Activated T-cell treated with anti-CD3 and anti-CD28 coated beads, Interleukin-2, amount 50 U/mL, for 24 hours (primary cell): ENCODE measurements around the gene RIN3.

Experiments
- DNase-seq: peaks from one replicate; pipeline ENCODE4 v3.0.0-alpha.2; 2020
- H3K27ac Mint-ChIP-seq: 2 replicates; pipeline ENCODE4 v1.8.0; 2020; ENCODE audit warnings: mild to moderate bottlenecking, mixed read lengths
- H3K27me3 Mint-ChIP-seq: 2 replicates; pipeline ENCODE4 v1.8.0; 2020; ENCODE audit warnings: mixed read lengths
- H3K36me3 Mint-ChIP-seq: 2 replicates; pipeline ENCODE4 v1.8.0; 2020; ENCODE audit warnings: low read depth, mixed read lengths
- H3K4me1 Mint-ChIP-seq: 2 replicates; pipeline ENCODE4 v1.8.0; 2020; ENCODE audit warnings: low read depth, mixed read lengths
- H3K4me3 Mint-ChIP-seq: 2 replicates; pipeline ENCODE4 v1.8.0; 2020; ENCODE audit warnings: mild to moderate bottlenecking, moderate library complexity, mixed read lengths
- H3K9me3 Mint-ChIP-seq: 2 replicates; pipeline ENCODE4 v1.8.0; 2020; ENCODE audit warnings: mixed read lengths

The RIN3 gene

GRCh38 chr14:92560106-92560865 is 46.7 kb downstream of the RIN3 start:
- no peak for DNase-seq
- Mint-ChIP-seq H3K27me3 (no peaks in the 10 kb centered on the region), H3K4me1 (peaks cover 88% of the 10 kb centered on the region), H3K9me3 (no peaks in the 10 kb centered on the region), H3K27ac (peak overlapping the region; percentile 71), H3K36me3 (peaks cover 65% of the 10 kb centered on the region), H3K4me3 (no peak overlapping the region)

- peaks cover 73% of the 10 kb centered on the region for H3K4me1 Mint-ChIP-seq
- peaks cover 73% of the 10 kb centered on the region for H3K36me3 Mint-ChIP-seq
- no peak overlapping the region for H3K4me3 Mint-ChIP-seq
- no peaks in the 10 kb centered on the region for H3K27me3 Mint-ChIP-seq
- peaks cover 6% of the 10 kb centered on the region for H3K9me3 Mint-ChIP-seq
- DNase-seq, result no peak
- H3K27ac Mint-ChIP-seq, result no peak overlapping the region
Observed at GRCh38 chr14:92561906-92562479, 48.4 kb downstream of the RIN3 start.

GRCh38 chr14:92563359-92563758 is 49.8 kb downstream of the RIN3 start:
- no peak for DNase-seq
- no peak overlapping the region for H3K4me3 Mint-ChIP-seq

DNA sequence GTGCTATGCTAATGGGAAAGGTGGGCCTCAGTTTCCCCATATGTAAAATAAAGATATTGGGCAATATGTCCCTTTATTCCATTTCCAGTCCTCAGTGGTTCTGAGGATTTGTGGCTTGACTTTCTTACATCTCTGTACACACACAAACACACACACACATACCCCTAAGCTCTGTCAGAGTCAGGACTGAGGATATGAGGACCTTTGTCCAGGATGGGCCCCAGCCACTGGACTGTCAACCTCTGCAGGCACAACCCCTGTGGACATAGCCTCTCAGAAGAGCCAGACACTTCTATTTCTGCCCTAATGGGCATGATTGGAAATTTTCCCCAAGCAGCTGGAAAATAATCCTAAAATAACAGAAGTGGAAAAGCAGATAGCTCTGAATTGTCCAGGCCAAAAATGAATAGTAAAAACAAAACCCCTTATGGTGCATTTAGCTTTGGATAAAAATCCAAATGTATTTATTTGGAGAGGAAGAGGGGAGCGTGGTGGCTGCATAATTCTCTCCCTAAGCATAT is 50.2 kb downstream of the RIN3 start:
- H3K4me3 Mint-ChIP-seq, result no peak overlapping the region
- H3K27me3 Mint-ChIP-seq, result no peaks in the 10 kb centered on the region
- H3K4me1 Mint-ChIP-seq, result peaks cover 67% of the 10 kb centered on the region
- H3K36me3 Mint-ChIP-seq, result peaks cover 71% of the 10 kb centered on the region
- DNase-seq, result no peak
- H3K9me3 Mint-ChIP-seq, result peaks cover 15% of the 10 kb centered on the region
- peak overlapping the region; percentile 60 for H3K27ac Mint-ChIP-seq

More at GRCh38 chr14:92563359-92563758, 49.8 kb downstream of the RIN3 start:
- H3K27ac Mint-ChIP-seq, result peak overlapping the region; percentile 60
- peaks cover 65% of the 10 kb centered on the region for H3K4me1 Mint-ChIP-seq
- no peaks in the 10 kb centered on the region for H3K27me3 Mint-ChIP-seq
- H3K9me3 Mint-ChIP-seq, result peaks cover 15% of the 10 kb centered on the region
- H3K36me3 Mint-ChIP-seq, result peaks cover 72% of the 10 kb centered on the region

GRCh38 chr14:92564344-92565039 is 50.9 kb downstream of the RIN3 start:
- peaks cover 15% of the 10 kb centered on the region for H3K9me3 Mint-ChIP-seq
- DNase-seq, result no peak
- H3K4me3 Mint-ChIP-seq, result no peak overlapping the region
- peaks cover 69% of the 10 kb centered on the region for H3K4me1 Mint-ChIP-seq
- H3K36me3 Mint-ChIP-seq, result peaks cover 70% of the 10 kb centered on the region
- H3K27ac Mint-ChIP-seq, result no peak overlapping the region
- H3K27me3 Mint-ChIP-seq, result no peaks in the 10 kb centered on the region

- H3K27me3 Mint-ChIP-seq, result no peaks in the 10 kb centered on the region
- no peak for DNase-seq
- peaks cover 68% of the 10 kb centered on the region for H3K36me3 Mint-ChIP-seq
- H3K9me3 Mint-ChIP-seq, result peaks cover 15% of the 10 kb centered on the region
- H3K27ac Mint-ChIP-seq, result no peak overlapping the region
- H3K4me1 Mint-ChIP-seq, result peaks cover 68% of the 10 kb centered on the region
- H3K4me3 Mint-ChIP-seq, result no peak overlapping the region
Observed at GRCh38 chr14:92565040-92565717, 51.6 kb downstream of the RIN3 start.

GRCh38 chr14:92565718-92566115 is 52.1 kb downstream of the RIN3 start:
- Mint-ChIP-seq H3K36me3 (peaks cover 65% of the 10 kb centered on the region), H3K4me1 (peaks cover 69% of the 10 kb centered on the region), H3K27ac (no peak overlapping the region)

GRCh38 chr14:92567173-92567725 is 53.7 kb downstream of the RIN3 start:
- Mint-ChIP-seq H3K27ac (no peak overlapping the region), H3K4me1 (peaks cover 62% of the 10 kb centered on the region), H3K36me3 (peaks cover 57% of the 10 kb centered on the region), H3K9me3 (peaks cover 15% of the 10 kb centered on the region), H3K27me3 (no peaks in the 10 kb centered on the region), H3K4me3 (no peak overlapping the region)
- DNase-seq, result no peak

More at GRCh38 chr14:92565718-92566115, 52.1 kb downstream of the RIN3 start:
- no peak for DNase-seq
- no peak overlapping the region for H3K4me3 Mint-ChIP-seq
- H3K27me3 Mint-ChIP-seq, result no peaks in the 10 kb centered on the region
- H3K9me3 Mint-ChIP-seq, result peaks cover 15% of the 10 kb centered on the region

DNA sequence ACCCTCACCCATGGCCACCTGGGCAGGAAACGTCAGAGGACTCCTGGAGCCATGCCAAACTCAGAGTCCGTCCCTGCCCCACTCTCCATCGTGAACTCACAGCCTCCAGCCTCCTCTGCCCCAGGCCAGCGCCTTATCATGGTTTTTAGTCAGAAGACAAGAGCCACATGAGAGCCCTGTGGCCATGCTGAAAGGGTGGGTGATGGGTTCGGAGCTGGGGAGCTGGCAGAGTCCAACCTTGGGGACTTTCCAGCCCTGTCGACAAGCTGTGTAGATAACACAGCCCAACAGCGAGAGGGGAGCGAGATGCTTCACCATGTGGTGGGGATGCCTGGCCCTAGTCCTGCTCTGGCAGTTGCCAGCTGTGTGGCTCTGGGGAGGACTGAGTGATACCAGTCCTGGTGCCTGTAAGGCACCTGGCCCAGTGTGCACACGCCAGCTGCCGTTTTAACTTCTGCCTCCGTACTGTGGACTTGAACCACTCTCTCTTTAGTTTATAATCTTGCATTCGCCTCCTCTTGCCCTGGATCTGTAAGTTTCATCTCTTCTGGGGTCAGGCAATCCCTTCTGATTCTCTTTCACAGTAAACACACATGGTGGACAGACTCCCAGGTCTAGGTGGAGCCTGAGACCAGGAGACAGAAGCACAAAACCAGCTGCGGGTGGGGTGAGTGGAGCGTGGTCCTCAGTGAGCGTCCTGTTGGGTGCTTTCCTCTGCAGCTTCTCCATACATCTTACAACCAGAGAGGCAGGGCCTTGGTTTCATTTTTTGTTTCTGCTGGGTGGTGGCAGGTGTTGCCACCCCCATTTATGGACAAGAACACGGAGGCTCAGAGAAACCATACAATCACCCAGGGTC is 55.3 kb downstream of the RIN3 start:
- no peak for DNase-seq
- peaks cover 52% of the 10 kb centered on the region for H3K36me3 Mint-ChIP-seq
- peak overlapping the region; percentile 89 for H3K27ac Mint-ChIP-seq
- H3K4me1 Mint-ChIP-seq, result peaks cover 55% of the 10 kb centered on the region
- H3K4me3 Mint-ChIP-seq, result peak overlapping the region; percentile 62
- H3K27me3 Mint-ChIP-seq, result no peaks in the 10 kb centered on the region
- H3K9me3 Mint-ChIP-seq, result peaks cover 15% of the 10 kb centered on the region

DNA sequence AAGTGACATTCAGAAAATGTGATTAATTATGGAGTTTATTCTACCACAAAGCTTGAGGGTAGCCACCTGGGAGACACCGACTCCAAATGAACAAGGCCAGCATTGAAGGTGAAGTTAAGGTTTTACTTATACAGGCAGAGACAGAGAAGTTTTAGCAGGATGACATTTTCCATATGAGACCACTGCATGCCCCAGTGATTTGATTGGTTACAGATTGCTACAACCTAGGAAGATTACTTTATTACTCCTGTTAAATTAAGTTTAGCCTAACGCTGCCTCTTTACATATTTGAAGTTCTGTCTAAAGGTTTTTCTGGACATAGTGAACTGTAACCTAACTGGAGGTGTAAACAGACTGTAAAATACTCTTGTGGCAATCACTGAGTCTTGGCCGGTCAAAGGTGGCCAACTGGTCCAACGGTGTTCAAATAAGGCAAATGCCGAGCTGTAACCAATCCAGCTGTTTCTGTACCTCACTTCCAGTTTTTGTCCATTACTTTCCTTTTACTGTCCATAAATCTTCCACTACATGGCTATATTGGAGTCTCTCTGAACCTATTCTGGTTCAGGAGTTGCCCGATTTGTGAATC is 57.2 kb downstream of the RIN3 start:
- Mint-ChIP-seq H3K9me3 (peaks cover 15% of the 10 kb centered on the region), H3K36me3 (peaks cover 37% of the 10 kb centered on the region), H3K4me3 (no peak overlapping the region), H3K27me3 (no peaks in the 10 kb centered on the region), H3K27ac (no peak overlapping the region), H3K4me1 (peaks cover 54% of the 10 kb centered on the region)
- DNase-seq, result no peak

- Mint-ChIP-seq H3K27me3 (no peaks in the 10 kb centered on the region), H3K36me3 (peaks cover 25% of the 10 kb centered on the region), H3K9me3 (peaks cover 8% of the 10 kb centered on the region), H3K4me1 (peaks cover 66% of the 10 kb centered on the region), H3K27ac (no peak overlapping the region), H3K4me3 (no peak overlapping the region)
- no peak for DNase-seq
Observed at GRCh38 chr14:92572050-92572449, 58.5 kb downstream of the RIN3 start.

DNA sequence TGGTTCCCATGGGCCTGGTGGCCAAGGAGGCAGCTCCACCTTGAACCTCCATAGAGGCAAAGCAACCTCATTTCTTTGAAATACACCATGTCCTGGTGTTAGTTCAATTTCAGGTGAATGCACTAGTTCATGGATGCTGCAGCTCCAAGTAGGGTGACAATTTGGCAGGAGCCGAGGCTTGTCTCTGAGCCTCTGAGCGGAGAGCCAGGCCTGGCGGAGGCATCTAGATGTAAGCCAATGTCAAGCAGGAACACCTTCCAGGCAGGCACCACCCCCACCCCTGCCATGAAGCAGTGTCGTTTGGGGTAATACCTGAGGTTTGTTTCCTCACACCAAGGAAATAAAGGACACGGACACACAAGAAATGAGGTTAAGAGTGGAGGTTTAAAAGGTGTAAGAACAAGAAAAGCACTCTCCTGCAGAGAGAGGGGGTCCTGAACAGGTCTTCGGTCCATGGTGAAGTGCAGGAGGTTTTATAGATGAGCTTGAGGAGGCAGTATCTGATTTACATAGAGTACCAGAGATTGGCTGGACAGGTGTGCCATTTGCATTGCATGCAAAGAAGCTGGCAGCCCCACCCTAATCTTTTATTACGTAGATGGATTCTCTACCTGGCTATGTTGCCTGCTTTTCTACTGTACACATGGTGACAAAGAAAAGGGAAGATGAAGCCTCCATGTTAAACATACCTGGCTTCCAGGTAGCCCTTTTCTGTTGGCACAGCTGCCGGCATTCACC is 60.3 kb downstream of the RIN3 start:
- peaks cover 25% of the 10 kb centered on the region for H3K36me3 Mint-ChIP-seq
- H3K4me1 Mint-ChIP-seq, result peaks cover 70% of the 10 kb centered on the region
- no peak overlapping the region for H3K27ac Mint-ChIP-seq
- no peaks in the 10 kb centered on the region for H3K9me3 Mint-ChIP-seq
- H3K4me3 Mint-ChIP-seq, result no peak overlapping the region
- H3K27me3 Mint-ChIP-seq, result no peaks in the 10 kb centered on the region
- DNase-seq, result no peak
